IMR-90 (cell line): ENCODE measurements around the gene BST1.

Source experiments
- BHLHE40 ChIP-seq: fragments of 150-350 bp; IDR thresholded peaks from 2 replicates; pipeline ENCODE4 v1.6.1; 2016; ENCODE audit warnings: mild to moderate bottlenecking, low read depth, low read length
- CEBPB ChIP-seq: IDR thresholded peaks from 2 replicates; pipeline ENCODE4 v1.6.1; 2012; ENCODE audit warnings: low read depth, low read length, improper control_type of control experiment
- CTCF ChIP-seq: conservative IDR thresholded peaks from 2 replicates; pipeline ENCODE4 v1.5.1; 2012; ENCODE audit warnings: mild to moderate bottlenecking, low read depth, low read length, improper control_type of control experiment
- MAZ ChIP-seq: IDR thresholded peaks from 2 replicates; pipeline ENCODE4 v1.6.1; 2012; ENCODE audit warnings: low read depth, mild to moderate bottlenecking, low read length, improper control_type of control experiment, moderate library complexity, borderline replicate concordance
- MXI1 ChIP-seq: IDR thresholded peaks from 2 replicates; pipeline ENCODE4 v1.6.1; 2012; ENCODE audit warnings: low read depth, mild to moderate bottlenecking, low read length, moderate library complexity, borderline replicate concordance
- POLR2A ChIP-seq: IDR thresholded peaks from 2 replicates; pipeline ENCODE4 v1.6.1; 2012; ENCODE audit warnings: mild to moderate bottlenecking, low read depth, low read length
- TF ChIP-seq, protein P1 (sequence below): fragments of 150-350 bp; IDR thresholded peaks from 2 replicates; pipeline ENCODE4 v1.6.1; 2017; ENCODE audit warnings: mild to moderate bottlenecking, antibody characterized with exemption, low read length, low read depth

DNA sequence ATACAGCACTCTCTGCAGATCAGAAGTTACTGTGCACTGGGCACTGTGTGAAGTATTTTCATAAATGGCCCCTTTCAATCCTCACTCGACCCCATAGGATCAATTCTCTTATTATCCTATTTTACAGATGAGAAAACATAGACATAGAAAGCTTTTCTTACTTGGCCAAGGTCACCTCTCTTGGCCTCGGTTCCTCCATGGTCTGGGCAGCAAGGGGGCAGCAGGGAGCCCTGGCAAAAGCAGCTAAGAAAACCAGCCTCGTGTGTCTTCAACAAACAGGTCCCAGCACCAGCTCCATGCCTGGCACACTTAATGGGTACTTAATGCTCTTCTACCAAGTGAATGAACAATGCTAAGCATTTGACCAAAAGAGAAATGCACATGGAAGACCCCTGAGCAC is 34.4 kb downstream of the BST1 start:
- TF ChIP-seq POLR2A (no peak), CTCF (no peak), MXI1 (no peak), CEBPB (no peak), BHLHE40 (no peak), MAZ (no peak)
- TF ChIP-seq, protein P1, sequence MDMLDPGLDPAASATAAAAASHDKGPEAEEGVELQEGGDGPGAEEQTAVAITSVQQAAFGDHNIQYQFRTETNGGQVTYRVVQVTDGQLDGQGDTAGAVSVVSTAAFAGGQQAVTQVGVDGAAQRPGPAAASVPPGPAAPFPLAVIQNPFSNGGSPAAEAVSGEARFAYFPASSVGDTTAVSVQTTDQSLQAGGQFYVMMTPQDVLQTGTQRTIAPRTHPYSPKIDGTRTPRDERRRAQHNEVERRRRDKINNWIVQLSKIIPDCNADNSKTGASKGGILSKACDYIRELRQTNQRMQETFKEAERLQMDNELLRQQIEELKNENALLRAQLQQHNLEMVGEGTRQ: no peak
